IMR-90 (cell line): Measurements from ENCODE around the gene SCD.

Experiments
- BHLHE40 ChIP-seq: fragments of 150-350 bp; IDR thresholded peaks from 2 replicates; pipeline ENCODE4 v1.6.1; 2016; ENCODE audit warnings: mild to moderate bottlenecking, low read depth, low read length
- CEBPB ChIP-seq: IDR thresholded peaks from 2 replicates; pipeline ENCODE4 v1.6.1; 2012; ENCODE audit warnings: low read depth, low read length, improper control_type of control experiment
- CTCF ChIP-seq: conservative IDR thresholded peaks from 2 replicates; pipeline ENCODE4 v1.5.1; 2012; ENCODE audit warnings: mild to moderate bottlenecking, low read depth, low read length, improper control_type of control experiment
- ELK1 ChIP-seq: fragments of 150-350 bp; IDR thresholded peaks from 2 replicates; pipeline ENCODE4 v1.6.1; 2016; ENCODE audit warnings: low read depth, mild to moderate bottlenecking, low read length, moderate library complexity, borderline replicate concordance
- FOS ChIP-seq: fragments of 150-350 bp; IDR thresholded peaks from 2 replicates; pipeline ENCODE4 v1.6.1; 2016; ENCODE audit warnings: low read depth, low read length
- MAZ ChIP-seq: IDR thresholded peaks from 2 replicates; pipeline ENCODE4 v1.6.1; 2012; ENCODE audit warnings: low read depth, mild to moderate bottlenecking, low read length, improper control_type of control experiment, moderate library complexity, borderline replicate concordance
- MXI1 ChIP-seq: IDR thresholded peaks from 2 replicates; pipeline ENCODE4 v1.6.1; 2012; ENCODE audit warnings: low read depth, mild to moderate bottlenecking, low read length, moderate library complexity, borderline replicate concordance
- POLR2A ChIP-seq: IDR thresholded peaks from 2 replicates; pipeline ENCODE4 v1.6.1; 2012; ENCODE audit warnings: mild to moderate bottlenecking, low read depth, low read length
- RAD21 ChIP-seq: IDR thresholded peaks from 2 replicates; pipeline ENCODE4 v1.6.1; 2012; ENCODE audit warnings: low read length, improper control_type of control experiment
- RFX5 ChIP-seq: IDR thresholded peaks from 2 replicates; pipeline ENCODE4 v1.8.0; 2012; ENCODE audit warnings: low read depth, mild to moderate bottlenecking, low read length, moderate library complexity
- SMC3 ChIP-seq: fragments of 150-350 bp; IDR thresholded peaks from 2 replicates; pipeline ENCODE4 v1.6.1; 2016; ENCODE audit warnings: low read depth, mild to moderate bottlenecking, antibody characterized with exemption, low read length, moderate library complexity
- USF2 ChIP-seq: fragments of 150-350 bp; IDR thresholded peaks from 2 replicates; pipeline ENCODE4 v1.6.1; 2017; ENCODE audit warnings: mild to moderate bottlenecking, antibody characterized with exemption, low read length, low read depth

- no peak for TF ChIP-seq POLR2A
- TF ChIP-seq USF2, result no peak
- TF ChIP-seq CEBPB, result no peak
- no peak for TF ChIP-seq SMC3
- TF ChIP-seq CTCF, result no peak
- no peak for TF ChIP-seq RAD21
- no peak for TF ChIP-seq RFX5
- TF ChIP-seq MXI1, result no peak
- no peak for TF ChIP-seq ELK1
- no peak for TF ChIP-seq FOS
- TF ChIP-seq BHLHE40, result no peak
- no peak for TF ChIP-seq MAZ
These were observed 36.2 kb downstream of the SCD start for GRCh38 chr10:100383251-100383650.
